ENCODE measurements around the gene F7.

DNA sequence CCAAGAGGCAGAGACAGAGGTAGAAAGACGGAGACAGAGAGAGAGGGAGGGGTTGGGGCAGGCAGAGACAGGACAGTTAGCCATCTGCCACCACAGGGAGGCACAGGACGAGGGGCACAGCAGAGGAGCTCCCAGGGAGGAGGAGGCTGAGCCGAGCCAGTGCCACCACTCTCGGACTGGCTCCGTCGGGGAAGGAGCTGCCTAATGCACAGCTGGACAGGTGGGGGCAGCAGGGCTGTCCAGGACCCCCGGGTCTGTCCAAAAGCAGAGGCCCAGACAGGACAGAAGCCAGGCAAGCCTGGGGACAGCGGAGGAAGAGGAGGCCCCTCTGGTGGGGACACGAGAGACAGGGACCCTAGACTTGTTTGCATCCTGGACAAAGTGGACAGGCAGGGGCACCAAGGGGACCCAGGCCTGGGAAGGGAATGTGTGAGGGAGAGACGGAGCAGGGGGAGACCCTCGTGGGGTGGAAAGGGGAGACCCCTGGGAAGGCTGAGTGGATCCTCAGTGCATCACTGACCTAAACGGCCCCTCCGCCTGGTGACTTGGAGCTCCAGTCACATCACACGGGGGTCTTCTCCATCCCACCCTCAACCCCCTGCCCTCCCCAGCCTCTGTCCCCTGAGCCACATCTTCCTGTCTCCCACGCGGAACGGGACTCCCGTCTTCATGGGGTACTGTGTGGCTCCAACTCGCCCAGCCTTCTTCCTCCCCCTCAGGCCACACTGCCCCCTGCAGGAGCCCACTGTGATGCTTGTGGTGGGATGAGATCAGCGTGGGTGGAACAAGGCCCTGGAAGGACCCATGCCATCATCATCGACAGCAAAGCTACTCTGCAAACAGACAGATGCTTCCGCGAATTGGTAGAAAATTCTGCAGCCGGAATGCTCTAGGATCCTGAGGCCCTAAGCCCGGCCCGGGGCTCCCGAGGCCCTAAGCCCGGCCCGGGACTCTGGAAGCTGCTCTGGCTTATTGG, 17.9 kb downstream of the F7 start:
- TF ChIP-seq EP300 (IDR thresholded peaks at IDR 0.05) (no peak), BHLHE40 (IDR thresholded peaks at IDR 0.05; ENCODE audit: low read depth, low read length) (no peak), CTCF (IDR thresholded peaks at IDR 0.05) (peak; percentile 11; the same call in 1 of the 3 replicates), RFX5 (IDR thresholded peaks at IDR 0.05) (no peak), KDM1A (IDR thresholded peaks at IDR 0.05; ENCODE audit: low read depth) (no peak), PBX3 (IDR thresholded peaks at IDR 0.05) (no peak), NPAS2 (CRISPR knock-in tag; IDR thresholded peaks at IDR 0.05; ENCODE audit: borderline replicate concordance) (no peak), RAD21 (conservative IDR thresholded peaks at IDR 0.05 in 1 of 2, IDR thresholded peaks at IDR 0.05 in 1 of 2) (peak in 1 of 2 experiments; percentile 33; a peak in 1 of 5 replicates), POLR2A (IDR thresholded peaks at IDR 0.05; ENCODE audit: low read length) (no peak), JUN (IDR thresholded peaks at IDR 0.05) (no peak), KDM5A (IDR thresholded peaks at IDR 0.05) (no peak), TP53 (CRISPR knock-in tag; IDR thresholded peaks at IDR 0.05) (no peak), CEBPB (IDR thresholded peaks at IDR 0.05) (no peak)
- TF ChIP-seq, protein P1, sequence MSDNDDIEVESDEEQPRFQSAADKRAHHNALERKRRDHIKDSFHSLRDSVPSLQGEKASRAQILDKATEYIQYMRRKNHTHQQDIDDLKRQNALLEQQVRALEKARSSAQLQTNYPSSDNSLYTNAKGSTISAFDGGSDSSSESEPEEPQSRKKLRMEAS (IDR thresholded peaks at IDR 0.05): no peak

Data from A549 (cell line).